ENCODE results near the gene MYH3. TPM values are rescaled to one million over a fixed set of nuclear protein-coding genes. Genes with fewer than 3 reads are reported as not detected.

The MYH3 gene
- total and polyA plus RNA-seq, 4 donors = 0.43 to 2.0 (median 0.99) TPM

DNA sequence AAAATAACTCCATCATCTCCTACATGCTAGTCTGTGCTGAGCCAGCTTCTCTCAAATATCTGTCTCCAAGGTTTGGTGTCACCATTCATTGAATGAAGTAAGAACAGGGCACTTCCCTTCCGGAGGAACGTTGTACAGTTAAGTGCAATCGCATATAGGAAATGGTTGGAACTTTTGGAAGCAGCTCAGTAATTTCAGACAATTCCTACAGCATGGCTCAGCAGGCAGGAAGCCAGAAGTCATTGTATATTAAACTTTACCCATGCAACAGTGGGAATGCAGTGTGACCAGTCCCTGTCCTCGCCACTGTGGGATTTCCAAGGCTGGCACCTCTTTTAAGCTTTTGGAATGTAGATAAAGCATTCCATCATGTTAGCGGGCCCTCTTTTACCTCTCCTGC is 56.5 kb downstream of the MYH3 start:
- H3K27me3 ChIP-seq (ENCODE audit: control insufficient read depth in 4 of 4, insufficient read depth in 4 of 4, low read length in 3 of 4) = peaks cover 0 to 4% (median 2%) of the 10 kb centered on the region in 4 donors
- no peaks in the 10 kb centered on the region for H3K9me3 ChIP-seq (ENCODE audit: control insufficient read depth in 4 of 4, low read length in 3 of 4)
- no peaks in the 10 kb centered on the region for H3K4me1 ChIP-seq (ENCODE audit: control insufficient read depth in 4 of 4, insufficient read depth in 4 of 4, low read length in 3 of 4)
- H3K9ac ChIP-seq (ENCODE audit: low read depth in 1 of 2, low read length in 2 of 2) = no peak overlapping the region
- H3K4me3 ChIP-seq (ENCODE audit: low read depth in 1 of 3, low read length in 3 of 3) = no peak overlapping the region
- 64% methylated on average over 5 of the region's 5 CpGs for WGBS
- H3K27ac ChIP-seq (ENCODE audit: low read depth in 1 of 2, low read length in 2 of 2) = no peak overlapping the region
- TF ChIP-seq, protein P1, sequence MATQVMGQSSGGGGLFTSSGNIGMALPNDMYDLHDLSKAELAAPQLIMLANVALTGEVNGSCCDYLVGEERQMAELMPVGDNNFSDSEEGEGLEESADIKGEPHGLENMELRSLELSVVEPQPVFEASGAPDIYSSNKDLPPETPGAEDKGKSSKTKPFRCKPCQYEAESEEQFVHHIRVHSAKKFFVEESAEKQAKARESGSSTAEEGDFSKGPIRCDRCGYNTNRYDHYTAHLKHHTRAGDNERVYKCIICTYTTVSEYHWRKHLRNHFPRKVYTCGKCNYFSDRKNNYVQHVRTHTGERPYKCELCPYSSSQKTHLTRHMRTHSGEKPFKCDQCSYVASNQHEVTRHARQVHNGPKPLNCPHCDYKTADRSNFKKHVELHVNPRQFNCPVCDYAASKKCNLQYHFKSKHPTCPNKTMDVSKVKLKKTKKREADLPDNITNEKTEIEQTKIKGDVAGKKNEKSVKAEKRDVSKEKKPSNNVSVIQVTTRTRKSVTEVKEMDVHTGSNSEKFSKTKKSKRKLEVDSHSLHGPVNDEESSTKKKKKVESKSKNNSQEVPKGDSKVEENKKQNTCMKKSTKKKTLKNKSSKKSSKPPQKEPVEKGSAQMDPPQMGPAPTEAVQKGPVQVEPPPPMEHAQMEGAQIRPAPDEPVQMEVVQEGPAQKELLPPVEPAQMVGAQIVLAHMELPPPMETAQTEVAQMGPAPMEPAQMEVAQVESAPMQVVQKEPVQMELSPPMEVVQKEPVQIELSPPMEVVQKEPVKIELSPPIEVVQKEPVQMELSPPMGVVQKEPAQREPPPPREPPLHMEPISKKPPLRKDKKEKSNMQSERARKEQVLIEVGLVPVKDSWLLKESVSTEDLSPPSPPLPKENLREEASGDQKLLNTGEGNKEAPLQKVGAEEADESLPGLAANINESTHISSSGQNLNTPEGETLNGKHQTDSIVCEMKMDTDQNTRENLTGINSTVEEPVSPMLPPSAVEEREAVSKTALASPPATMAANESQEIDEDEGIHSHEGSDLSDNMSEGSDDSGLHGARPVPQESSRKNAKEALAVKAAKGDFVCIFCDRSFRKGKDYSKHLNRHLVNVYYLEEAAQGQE (IDR thresholded peaks at IDR 0.05) = no peak
- TF ChIP-seq, protein P2, sequence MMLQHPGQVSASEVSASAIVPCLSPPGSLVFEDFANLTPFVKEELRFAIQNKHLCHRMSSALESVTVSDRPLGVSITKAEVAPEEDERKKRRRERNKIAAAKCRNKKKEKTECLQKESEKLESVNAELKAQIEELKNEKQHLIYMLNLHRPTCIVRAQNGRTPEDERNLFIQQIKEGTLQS (IDR thresholded peaks at IDR 0.05) = no peak
- TF ChIP-seq SP1 (IDR thresholded peaks at IDR 0.05) = no peak
- no peak for TF ChIP-seq HNF4G (IDR thresholded peaks at IDR 0.05)
- no peak for TF ChIP-seq HNF4A (conservative IDR thresholded peaks at IDR 0.05)
- no peak for TF ChIP-seq FOXA2 (IDR thresholded peaks at IDR 0.05)
- no peak for TF ChIP-seq YY1 (IDR thresholded peaks at IDR 0.05)
- TF ChIP-seq, protein P3, sequence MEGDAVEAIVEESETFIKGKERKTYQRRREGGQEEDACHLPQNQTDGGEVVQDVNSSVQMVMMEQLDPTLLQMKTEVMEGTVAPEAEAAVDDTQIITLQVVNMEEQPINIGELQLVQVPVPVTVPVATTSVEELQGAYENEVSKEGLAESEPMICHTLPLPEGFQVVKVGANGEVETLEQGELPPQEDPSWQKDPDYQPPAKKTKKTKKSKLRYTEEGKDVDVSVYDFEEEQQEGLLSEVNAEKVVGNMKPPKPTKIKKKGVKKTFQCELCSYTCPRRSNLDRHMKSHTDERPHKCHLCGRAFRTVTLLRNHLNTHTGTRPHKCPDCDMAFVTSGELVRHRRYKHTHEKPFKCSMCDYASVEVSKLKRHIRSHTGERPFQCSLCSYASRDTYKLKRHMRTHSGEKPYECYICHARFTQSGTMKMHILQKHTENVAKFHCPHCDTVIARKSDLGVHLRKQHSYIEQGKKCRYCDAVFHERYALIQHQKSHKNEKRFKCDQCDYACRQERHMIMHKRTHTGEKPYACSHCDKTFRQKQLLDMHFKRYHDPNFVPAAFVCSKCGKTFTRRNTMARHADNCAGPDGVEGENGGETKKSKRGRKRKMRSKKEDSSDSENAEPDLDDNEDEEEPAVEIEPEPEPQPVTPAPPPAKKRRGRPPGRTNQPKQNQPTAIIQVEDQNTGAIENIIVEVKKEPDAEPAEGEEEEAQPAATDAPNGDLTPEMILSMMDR (IDR thresholded peaks at IDR 0.05; ENCODE audit: low read depth, low read length, missing input control) = no peak
- TF ChIP-seq JUND (IDR thresholded peaks at IDR 0.05) = no peak
- no peak for TF ChIP-seq NR2F2 (IDR thresholded peaks at IDR 0.05)
- TF ChIP-seq, protein P4, sequence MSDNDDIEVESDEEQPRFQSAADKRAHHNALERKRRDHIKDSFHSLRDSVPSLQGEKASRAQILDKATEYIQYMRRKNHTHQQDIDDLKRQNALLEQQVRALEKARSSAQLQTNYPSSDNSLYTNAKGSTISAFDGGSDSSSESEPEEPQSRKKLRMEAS (IDR thresholded peaks at IDR 0.05) = no peak
- TF ChIP-seq, protein P5, sequence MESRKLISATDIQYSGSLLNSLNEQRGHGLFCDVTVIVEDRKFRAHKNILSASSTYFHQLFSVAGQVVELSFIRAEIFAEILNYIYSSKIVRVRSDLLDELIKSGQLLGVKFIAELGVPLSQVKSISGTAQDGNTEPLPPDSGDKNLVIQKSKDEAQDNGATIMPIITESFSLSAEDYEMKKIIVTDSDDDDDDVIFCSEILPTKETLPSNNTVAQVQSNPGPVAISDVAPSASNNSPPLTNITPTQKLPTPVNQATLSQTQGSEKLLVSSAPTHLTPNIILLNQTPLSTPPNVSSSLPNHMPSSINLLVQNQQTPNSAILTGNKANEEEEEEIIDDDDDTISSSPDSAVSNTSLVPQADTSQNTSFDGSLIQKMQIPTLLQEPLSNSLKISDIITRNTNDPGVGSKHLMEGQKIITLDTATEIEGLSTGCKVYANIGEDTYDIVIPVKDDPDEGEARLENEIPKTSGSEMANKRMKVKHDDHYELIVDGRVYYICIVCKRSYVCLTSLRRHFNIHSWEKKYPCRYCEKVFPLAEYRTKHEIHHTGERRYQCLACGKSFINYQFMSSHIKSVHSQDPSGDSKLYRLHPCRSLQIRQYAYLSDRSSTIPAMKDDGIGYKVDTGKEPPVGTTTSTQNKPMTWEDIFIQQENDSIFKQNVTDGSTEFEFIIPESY (IDR thresholded peaks at IDR 0.05) = no peak
- TF ChIP-seq FOXA1 (IDR thresholded peaks at IDR 0.05) = no peak
- TF ChIP-seq RAD21 (IDR thresholded peaks at IDR 0.05) = no peak
- TF ChIP-seq RXRA (IDR thresholded peaks at IDR 0.05) = no peak
- no peak for TF ChIP-seq GABPA (IDR thresholded peaks at IDR 0.05 in 1 of 2, conservative IDR thresholded peaks at IDR 0.05 in 1 of 2)
- no peak for TF ChIP-seq EGR1 (IDR thresholded peaks at IDR 0.05; ENCODE audit: low read depth in 2 of 2)
- no peak for TF ChIP-seq TAF1 (conservative IDR thresholded peaks at IDR 0.05)
- no peaks in the 10 kb centered on the region for H3K36me3 ChIP-seq (ENCODE audit: control insufficient read depth in 4 of 4, insufficient read depth in 3 of 4, low read depth in 1 of 4, low read length in 3 of 4)
- DNase-seq (ENCODE audit: low spot score) = no peak
